ENCODE measurements around the gene ZC3H12A. TPM values are rescaled to one million over a fixed set of nuclear protein-coding genes. Genes with fewer than 3 reads are reported as not detected.

ZC3H12A gene
- total and polyA plus RNA-seq, 2 experiments from 2014 or later: 5.0 to 8.9 TPM

- no peak for DNase-seq
- H3K79me2 ChIP-seq (ENCODE audit: insufficient read depth): peaks cover 41% of the 10 kb centered on the region
- WGBS, 2 experiments (ENCODE audit: low coverage in 1 of 2, low lambda C conversion rate in 2 of 2, missing lambda C conversion rate in 2 of 2): 100% methylated on average over 1 of the region's 1 CpG
These were observed 21.5 kb downstream of the ZC3H12A start for GRCh38 chr1:37495875-37496274.

GRCh38 chr1:37497832-37498231, 23.5 kb downstream of the ZC3H12A start:
- H3F3A ChIP-seq (ENCODE audit: insufficient read depth): peaks cover 31% of the 10 kb centered on the region; the same call in 1 of the 2 replicates
- DNase-seq: no peak
- 89 to 91% methylated on average over 2 of the region's 2 CpGs for WGBS, 2 experiments (ENCODE audit: low coverage in 1 of 2, low lambda C conversion rate in 2 of 2, missing lambda C conversion rate in 2 of 2)
- no peak overlapping the region for H2AFZ ChIP-seq
- H3K79me2 ChIP-seq (ENCODE audit: insufficient read depth): peaks cover 48% of the 10 kb centered on the region
- no peaks in the 10 kb centered on the region for H3K9me3 ChIP-seq (ENCODE audit: low read depth)
- peaks cover 39% of the 10 kb centered on the region for H3K36me3 ChIP-seq (ENCODE audit: low read depth)
- no peak for TF ChIP-seq EZH2phosphoT487 (IDR thresholded peaks at IDR 0.05; ENCODE audit: insufficient read depth, low read depth)
- no peak for TF ChIP-seq EZH2 (IDR thresholded peaks at IDR 0.05; ENCODE audit: insufficient read depth, poor library complexity, severe bottlenecking)
- H3K27me3 ChIP-seq (replicated peaks; ENCODE audit: insufficient read depth): no peaks in the 10 kb centered on the region
- no peaks in the 10 kb centered on the region for H4K20me1 ChIP-seq (ENCODE audit: insufficient read depth)
- no peak overlapping the region for H3K4me2 ChIP-seq (ENCODE audit: unreplicated experiment)
- in situ Hi-C loops (cut with MboI): no loop called here
- H3K27ac ChIP-seq: no peak overlapping the region
- H3K9me2 ChIP-seq (ENCODE audit: insufficient read depth): no peaks in the 10 kb centered on the region
- no peak overlapping the region for H3K4me3 ChIP-seq
- H3K9ac ChIP-seq: no peak overlapping the region
- peaks cover 13% of the 10 kb centered on the region for H3K4me1 ChIP-seq (ENCODE audit: insufficient read depth)

More at GRCh38 chr1:37495875-37496274, 21.5 kb downstream of the ZC3H12A start:
- no peaks in the 10 kb centered on the region for H3K9me3 ChIP-seq (ENCODE audit: low read depth)
- no peaks in the 10 kb centered on the region for H4K20me1 ChIP-seq (ENCODE audit: insufficient read depth)
- no peak for TF ChIP-seq EZH2phosphoT487 (IDR thresholded peaks at IDR 0.05; ENCODE audit: insufficient read depth, low read depth)
- TF ChIP-seq EZH2 (IDR thresholded peaks at IDR 0.05; ENCODE audit: insufficient read depth, poor library complexity, severe bottlenecking): no peak
- H3K9me2 ChIP-seq (ENCODE audit: insufficient read depth): no peaks in the 10 kb centered on the region
- no peaks in the 10 kb centered on the region for H3K27me3 ChIP-seq (replicated peaks; ENCODE audit: insufficient read depth)
- peaks cover 24% of the 10 kb centered on the region; the same call in 1 of the 2 replicates for H3F3A ChIP-seq (ENCODE audit: insufficient read depth)
- H2AFZ ChIP-seq: no peak overlapping the region
- H3K4me2 ChIP-seq (ENCODE audit: unreplicated experiment): no peak overlapping the region
- H3K27ac ChIP-seq: no peak overlapping the region
- in situ Hi-C loops (cut with MboI): no loop called here
- peaks cover 34% of the 10 kb centered on the region for H3K36me3 ChIP-seq (ENCODE audit: low read depth)
- H3K9ac ChIP-seq: no peak overlapping the region
- H3K4me1 ChIP-seq (ENCODE audit: insufficient read depth): peaks cover 13% of the 10 kb centered on the region
- H3K4me3 ChIP-seq: no peak overlapping the region

- Histone ChIP-seq H3K4me1 (ENCODE audit: insufficient read depth) (peaks cover 13% of the 10 kb centered on the region), H4K20me1 (ENCODE audit: insufficient read depth) (no peaks in the 10 kb centered on the region), H3K9ac (no peak overlapping the region), H3K4me3 (no peak overlapping the region), H3K9me3 (ENCODE audit: low read depth) (no peaks in the 10 kb centered on the region), H2AFZ (no peak overlapping the region), H3F3A (ENCODE audit: insufficient read depth) (peaks cover 31% of the 10 kb centered on the region; the same call in 1 of the 2 replicates), H3K27ac (peak overlapping the region; percentile 42), H3K9me2 (ENCODE audit: insufficient read depth) (no peaks in the 10 kb centered on the region), H3K27me3 (replicated peaks; ENCODE audit: insufficient read depth) (no peaks in the 10 kb centered on the region), H3K79me2 (ENCODE audit: insufficient read depth) (peaks cover 58% of the 10 kb centered on the region), H3K4me2 (ENCODE audit: unreplicated experiment) (peak overlapping the region; percentile 8), H3K36me3 (ENCODE audit: low read depth) (peaks cover 36% of the 10 kb centered on the region)
- WGBS, 2 experiments (ENCODE audit: low coverage in 1 of 2, low lambda C conversion rate in 2 of 2, missing lambda C conversion rate in 2 of 2): 50 to 56% methylated on average over 4 of the region's 4 CpGs
- DNase-seq: peak; percentile 79
- in situ Hi-C loops (cut with MboI): no loop called here
- TF ChIP-seq EZH2 (IDR thresholded peaks at IDR 0.05; ENCODE audit: insufficient read depth, poor library complexity, severe bottlenecking) (no peak), EZH2phosphoT487 (IDR thresholded peaks at IDR 0.05; ENCODE audit: insufficient read depth, low read depth) (no peak)
These were observed 24.7 kb downstream of the ZC3H12A start for GRCh38 chr1:37498872-37499617.

- in situ Hi-C loops (cut with MboI): no loop called here
- H3K4me3 ChIP-seq: no peak overlapping the region
- WGBS, 2 experiments (ENCODE audit: low coverage in 1 of 2, low lambda C conversion rate in 2 of 2, missing lambda C conversion rate in 2 of 2): 96% methylated on average over 5 of the region's 5 CpGs
These were observed 27.3 kb downstream of the ZC3H12A start for GRCh38 chr1:37501661-37502060.

More at GRCh38 chr1:37501661-37502060, 27.3 kb downstream of the ZC3H12A start:
- Histone ChIP-seq H3K4me1 (ENCODE audit: insufficient read depth) (peaks cover 13% of the 10 kb centered on the region), H4K20me1 (ENCODE audit: insufficient read depth) (no peaks in the 10 kb centered on the region), H3K79me2 (ENCODE audit: insufficient read depth) (peaks cover 70% of the 10 kb centered on the region), H3K27ac (no peak overlapping the region), H3K27me3 (replicated peaks; ENCODE audit: insufficient read depth) (no peaks in the 10 kb centered on the region), H3F3A (ENCODE audit: insufficient read depth) (peaks cover 31% of the 10 kb centered on the region; the same call in 1 of the 2 replicates), H3K9me3 (ENCODE audit: low read depth) (no peaks in the 10 kb centered on the region), H3K36me3 (ENCODE audit: low read depth) (peaks cover 37% of the 10 kb centered on the region), H3K4me2 (ENCODE audit: unreplicated experiment) (no peak overlapping the region), H3K9ac (no peak overlapping the region), H2AFZ (no peak overlapping the region), H3K9me2 (ENCODE audit: insufficient read depth) (no peaks in the 10 kb centered on the region)
- no peak for DNase-seq
- TF ChIP-seq EZH2phosphoT487 (IDR thresholded peaks at IDR 0.05; ENCODE audit: insufficient read depth, low read depth): no peak
- no peak for TF ChIP-seq EZH2 (IDR thresholded peaks at IDR 0.05; ENCODE audit: insufficient read depth, poor library complexity, severe bottlenecking)
